HCT116 (cell line): ENCODE results near the gene ADARB2. TPM values are rescaled to one million over a fixed set of nuclear protein-coding genes. Genes with fewer than 3 reads are reported as not detected.

Experiments
- ATAC-seq: fragments of 200-7000 bp; cut with Tn5 transposase; 2 replicates; pipeline ENCODE4 v1.9.1; 2020; ENCODE audit warnings: mild to moderate bottlenecking, moderate library complexity
- BruUV-seq: library from RNA; stranded (reverse); fragments of 400-500 nt; replicated peaks from 2 replicates; lab custom pipeline; 2021; lab: Mats Ljungman, UMichigan
- CTCF ChIA-PET: fragments of 300-600 bp; sonication (Branson Sonifier 250); formaldehyde crosslinking; loops from one replicate; lab custom pipeline; 2021; ENCODE audit warnings: antibody characterized with exemption; lab: Charles Lee
- POLR2A ChIA-PET: fragments of 300-600, 350-600 bp; sonication (Branson Sonifier 250); formaldehyde crosslinking; loops from one replicate; lab custom pipeline; 2021; ENCODE audit warnings: antibody characterized with exemption; lab: Charles Lee
- RAD21 ChIA-PET, 2 experiments: fragments of 300-600 bp; sonication (Branson Sonifier 250); formaldehyde crosslinking; loops; one replicate each; lab custom pipeline; 2023; ENCODE audit warnings: low total read pairs in 2 of 2; ENCODE audit not compliant: uncharacterized antibody in 2 of 2, unreplicated experiment in 2 of 2, low non-redundant PET in 1 of 2; lab: Charles Lee
- DNase-seq: peaks from one replicate; pipeline ENCODE4 v3.0.0-alpha.2; 2010; ENCODE audit warnings: low read depth, low spot score
- H2AFZ ChIP-seq: fragments of 200-600 bp; shearing (Covaris generic), sonication (generic); 2 replicates; pipeline ENCODE4 v1.6.1; 2017; ENCODE audit warnings: low read depth, mixed run types, mixed read lengths, antibody characterized with exemption, low read length; ENCODE audit not compliant: poor library complexity, severe bottlenecking
- H3K27ac ChIP-seq: 2 replicates; pipeline ENCODE4 v1.5.1; 2012; ENCODE audit warnings: low read depth, low read length
- H3K27me3 ChIP-seq: fragments of 200-600 bp; sonication (generic); 2 replicates; pipeline ENCODE4 v1.6.1; 2016; ENCODE audit warnings: mixed run types, low read length, mixed read lengths; ENCODE audit not compliant: insufficient read depth
- H3K36me3 ChIP-seq, 2 experiments: fragments of 200-500 bp in 1 of 2; fragments of 200-600 bp in 1 of 2; sonication (Bioruptor generic) in 1 of 2; sonication (generic) in 1 of 2; 2 replicates each; pipeline versions ENCODE4 v1.5.1 to v1.6.1; 2014 to 2016; ENCODE audit warnings: low read length in 2 of 2, inconsistent platforms in 1 of 2, mixed read lengths in 1 of 2, mixed run types in 1 of 2; ENCODE audit not compliant: insufficient read depth in 2 of 2, control insufficient read depth in 1 of 2
- H3K4me1 ChIP-seq, 2 experiments: fragments of 200-600 bp in 1 of 2; sonication (generic) in 1 of 2; 2 replicates each; pipeline versions ENCODE4 v1.5.1 to v1.6.1; 2012 to 2017; ENCODE audit warnings: low read length in 2 of 2, inconsistent platforms in 1 of 2, mild to moderate bottlenecking in 1 of 2, mixed read lengths in 1 of 2, mixed run types in 1 of 2, moderate library complexity in 1 of 2; ENCODE audit not compliant: insufficient read depth in 2 of 2, control insufficient read depth in 1 of 2
- H3K4me2 ChIP-seq: fragments of 200-600 bp; sonication (generic); 2 replicates; pipeline ENCODE4 v1.6.1; 2017; ENCODE audit warnings: mixed run types, low read length, mixed read lengths
- H3K4me3 ChIP-seq, 2 experiments: fragments of 200-600 bp in 1 of 2; sonication (generic) in 1 of 2; replicated peaks in 1 of 2; 2 replicates each; pipeline ENCODE4 v1.5.1; 2011 to 2016; ENCODE audit warnings: low read length in 2 of 2, control low read depth in 1 of 2, low read depth in 1 of 2, mild to moderate bottlenecking in 1 of 2, mixed read lengths in 1 of 2, mixed run types in 1 of 2
- H3K79me2 ChIP-seq: fragments of 200-600 bp; sonication (generic); 2 replicates; pipeline ENCODE4 v1.6.1; 2017; ENCODE audit warnings: mild to moderate bottlenecking, mixed run types, low read length, moderate library complexity, mixed read lengths; ENCODE audit not compliant: insufficient read depth
- H3K9ac ChIP-seq: fragments of 200-600 bp; sonication (generic); 2 replicates; pipeline ENCODE4 v1.6.1; 2016; ENCODE audit warnings: low read length, mixed read lengths
- H3K9me2 ChIP-seq: fragments of 200-600 bp; sonication (generic), shearing (Covaris generic); 2 replicates; pipeline ENCODE4 v1.6.1; 2017; ENCODE audit warnings: mixed run types, mild to moderate bottlenecking, moderate library complexity; ENCODE audit not compliant: insufficient read depth
- H3K9me3 ChIP-seq, 2 experiments: fragments of 200-500 bp in 1 of 2; fragments of 200-600 bp in 1 of 2; sonication (Bioruptor generic) in 1 of 2; sonication (generic) in 1 of 2; 2 replicates each; pipeline ENCODE4 v1.6.1; 2014 to 2017; ENCODE audit warnings: low read length in 2 of 2, mixed read lengths in 2 of 2, inconsistent platforms in 1 of 2, low read depth in 1 of 2, mild to moderate bottlenecking in 1 of 2, mixed run types in 1 of 2, moderate library complexity in 1 of 2; ENCODE audit not compliant: control insufficient read depth in 1 of 2, insufficient read depth in 1 of 2
- H4K20me1 ChIP-seq: fragments of 200-600 bp; sonication (generic), shearing (Covaris generic); 2 replicates; pipeline ENCODE4 v1.6.1; 2017; ENCODE audit warnings: mixed run types, mild to moderate bottlenecking, moderate library complexity; ENCODE audit not compliant: insufficient read depth
- ATF3 ChIP-seq: IDR thresholded peaks from 2 replicates; pipeline ENCODE4 v1.6.1; 2012
- CEBPB ChIP-seq: IDR thresholded peaks from 2 replicates; pipeline ENCODE4 v1.6.1; 2012; ENCODE audit warnings: low read depth
- EZH2phosphoT487 ChIP-seq: fragments of 200-600 bp; IDR thresholded peaks from 2 replicates; pipeline ENCODE4 v1.6.1; 2018; ENCODE audit warnings: antibody characterized with exemption, borderline replicate concordance
- JUND ChIP-seq: IDR thresholded peaks from 2 replicates; pipeline ENCODE4 v1.6.1; 2012
- POLR2A ChIP-seq: IDR thresholded peaks from 2 replicates; pipeline ENCODE4 v1.7.0; 2011; ENCODE audit warnings: borderline replicate concordance; ENCODE audit not compliant: insufficient read depth, insufficient read length; ENCODE audit errors: extremely low read depth
- RAD21 ChIP-seq: IDR thresholded peaks from 2 replicates; pipeline ENCODE4 v1.6.1; 2012; ENCODE audit warnings: low read depth, mild to moderate bottlenecking
- SRF ChIP-seq: IDR thresholded peaks from 2 replicates; pipeline ENCODE4 v1.6.1; 2012; ENCODE audit warnings: low read depth
- YY1 ChIP-seq: IDR thresholded peaks from 2 replicates; pipeline ENCODE4 v1.6.1; 2011; ENCODE audit warnings: low read length, low read depth, moderate library complexity, mild to moderate bottlenecking; ENCODE audit not compliant: insufficient replicate concordance; ENCODE audit errors: extremely low read depth
- ZNF274 ChIP-seq: fragments of 200-500 bp; sonication (Bioruptor generic); IDR thresholded peaks from 2 replicates; pipeline ENCODE4 v1.6.1; 2014; ENCODE audit warnings: mild to moderate bottlenecking, low read depth, low read length, inconsistent platforms
- intact Hi-C: fragments of 100-400 bp; cut with micrococcal nuclease; formaldehyde crosslinking; loops from 2 replicates; pipeline ENCODE4 v1.10.0; 2022
- total RNA-seq: library from RNA; stranded (reverse); gene quantifications from one replicate; pipeline ENCODE4 v1.2.1, GENCODE V29; 2021; ENCODE audit not compliant: unreplicated experiment
- TF ChIP-seq, protein P1 (sequence below): IDR thresholded peaks from 2 replicates; pipeline ENCODE4 v1.6.1; 2012; ENCODE audit warnings: low read depth
- TF ChIP-seq, protein P2 (sequence below): IDR thresholded peaks from 2 replicates; pipeline ENCODE4 v1.6.1; 2011; ENCODE audit warnings: mild to moderate bottlenecking, low read length, moderate library complexity; ENCODE audit not compliant: insufficient replicate concordance; ENCODE audit errors: extremely low read depth
- TF ChIP-seq, protein P3 (sequence below), 3 experiments: fragments of 200-600 bp in 1 of 3; sonication (generic) in 1 of 3; IDR thresholded peaks in 2 of 3; conservative IDR thresholded peaks in 1 of 3; 2 replicates each; pipeline ENCODE4 v1.5.1; 2012 to 2017; ENCODE audit warnings: low read depth in 2 of 3, low read length in 2 of 3, antibody characterized with exemption in 1 of 3, borderline replicate concordance in 1 of 3, control low read depth in 1 of 3, mild to moderate bottlenecking in 1 of 3, mixed read lengths in 1 of 3, mixed run types in 1 of 3, moderate library complexity in 1 of 3; ENCODE audit not compliant: insufficient read depth in 1 of 3
- TF ChIP-seq, protein P4 (sequence below): IDR thresholded peaks from 2 replicates; pipeline ENCODE4 v1.6.1; 2012

ADARB2 gene
- total RNA-seq, 1 experiment from 2014 or later = not detected

DNA sequence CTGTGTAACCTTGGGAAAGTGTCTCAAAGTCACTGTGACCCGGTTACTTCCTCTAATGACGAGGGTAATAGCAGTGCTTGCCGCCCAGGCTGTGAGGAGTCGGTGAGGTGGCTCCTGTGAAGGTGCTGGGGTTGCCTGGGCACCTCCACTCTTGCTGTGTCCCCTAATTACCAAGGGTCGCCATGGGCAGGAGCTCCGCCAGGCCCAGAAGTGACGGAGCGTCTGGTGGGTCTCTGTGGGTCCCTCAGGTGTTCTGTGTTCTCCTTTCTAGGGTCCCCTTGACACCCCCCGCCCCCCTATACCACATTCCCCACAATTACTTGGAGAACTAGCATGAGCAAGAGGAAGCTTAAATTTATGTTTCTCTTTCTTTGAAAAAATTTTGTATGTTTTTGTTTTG, 519.7 kb downstream of the ADARB2 start:
- Histone ChIP-seq H3K9me2 (no peaks in the 10 kb centered on the region), H3K4me1 (no peaks in the 10 kb centered on the region), H3K4me3 (no peak overlapping the region), H3K9me3 (no peaks in the 10 kb centered on the region), H3K79me2 (no peaks in the 10 kb centered on the region), H3K27ac (no peak overlapping the region), H4K20me1 (no peaks in the 10 kb centered on the region), H3K9ac (no peak overlapping the region), H3K27me3 (peaks cover 6% of the 10 kb centered on the region; the same call in 1 of the 2 replicates), H3K4me2 (no peak overlapping the region), H2AFZ (no peak overlapping the region), H3K36me3 (no peaks in the 10 kb centered on the region)
- ChIA-PET CTCF (no interaction called here), RAD21 (no interaction called here), POLR2A (no interaction called here)
- no peak for ATAC-seq
- BruUV-seq = no TSS peak
- intact Hi-C loops = no loop called here
- DNase-seq = no peak
- TF ChIP-seq EZH2phosphoT487 (no peak), ATF3 (no peak), POLR2A (no peak), JUND (no peak), ZNF274 (no peak), SRF (no peak), YY1 (no peak), RAD21 (no peak), CEBPB (no peak)
- TF ChIP-seq, protein P1, sequence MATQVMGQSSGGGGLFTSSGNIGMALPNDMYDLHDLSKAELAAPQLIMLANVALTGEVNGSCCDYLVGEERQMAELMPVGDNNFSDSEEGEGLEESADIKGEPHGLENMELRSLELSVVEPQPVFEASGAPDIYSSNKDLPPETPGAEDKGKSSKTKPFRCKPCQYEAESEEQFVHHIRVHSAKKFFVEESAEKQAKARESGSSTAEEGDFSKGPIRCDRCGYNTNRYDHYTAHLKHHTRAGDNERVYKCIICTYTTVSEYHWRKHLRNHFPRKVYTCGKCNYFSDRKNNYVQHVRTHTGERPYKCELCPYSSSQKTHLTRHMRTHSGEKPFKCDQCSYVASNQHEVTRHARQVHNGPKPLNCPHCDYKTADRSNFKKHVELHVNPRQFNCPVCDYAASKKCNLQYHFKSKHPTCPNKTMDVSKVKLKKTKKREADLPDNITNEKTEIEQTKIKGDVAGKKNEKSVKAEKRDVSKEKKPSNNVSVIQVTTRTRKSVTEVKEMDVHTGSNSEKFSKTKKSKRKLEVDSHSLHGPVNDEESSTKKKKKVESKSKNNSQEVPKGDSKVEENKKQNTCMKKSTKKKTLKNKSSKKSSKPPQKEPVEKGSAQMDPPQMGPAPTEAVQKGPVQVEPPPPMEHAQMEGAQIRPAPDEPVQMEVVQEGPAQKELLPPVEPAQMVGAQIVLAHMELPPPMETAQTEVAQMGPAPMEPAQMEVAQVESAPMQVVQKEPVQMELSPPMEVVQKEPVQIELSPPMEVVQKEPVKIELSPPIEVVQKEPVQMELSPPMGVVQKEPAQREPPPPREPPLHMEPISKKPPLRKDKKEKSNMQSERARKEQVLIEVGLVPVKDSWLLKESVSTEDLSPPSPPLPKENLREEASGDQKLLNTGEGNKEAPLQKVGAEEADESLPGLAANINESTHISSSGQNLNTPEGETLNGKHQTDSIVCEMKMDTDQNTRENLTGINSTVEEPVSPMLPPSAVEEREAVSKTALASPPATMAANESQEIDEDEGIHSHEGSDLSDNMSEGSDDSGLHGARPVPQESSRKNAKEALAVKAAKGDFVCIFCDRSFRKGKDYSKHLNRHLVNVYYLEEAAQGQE = no peak
- TF ChIP-seq, protein P2, sequence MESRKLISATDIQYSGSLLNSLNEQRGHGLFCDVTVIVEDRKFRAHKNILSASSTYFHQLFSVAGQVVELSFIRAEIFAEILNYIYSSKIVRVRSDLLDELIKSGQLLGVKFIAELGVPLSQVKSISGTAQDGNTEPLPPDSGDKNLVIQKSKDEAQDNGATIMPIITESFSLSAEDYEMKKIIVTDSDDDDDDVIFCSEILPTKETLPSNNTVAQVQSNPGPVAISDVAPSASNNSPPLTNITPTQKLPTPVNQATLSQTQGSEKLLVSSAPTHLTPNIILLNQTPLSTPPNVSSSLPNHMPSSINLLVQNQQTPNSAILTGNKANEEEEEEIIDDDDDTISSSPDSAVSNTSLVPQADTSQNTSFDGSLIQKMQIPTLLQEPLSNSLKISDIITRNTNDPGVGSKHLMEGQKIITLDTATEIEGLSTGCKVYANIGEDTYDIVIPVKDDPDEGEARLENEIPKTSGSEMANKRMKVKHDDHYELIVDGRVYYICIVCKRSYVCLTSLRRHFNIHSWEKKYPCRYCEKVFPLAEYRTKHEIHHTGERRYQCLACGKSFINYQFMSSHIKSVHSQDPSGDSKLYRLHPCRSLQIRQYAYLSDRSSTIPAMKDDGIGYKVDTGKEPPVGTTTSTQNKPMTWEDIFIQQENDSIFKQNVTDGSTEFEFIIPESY = no peak
- TF ChIP-seq, protein P3, sequence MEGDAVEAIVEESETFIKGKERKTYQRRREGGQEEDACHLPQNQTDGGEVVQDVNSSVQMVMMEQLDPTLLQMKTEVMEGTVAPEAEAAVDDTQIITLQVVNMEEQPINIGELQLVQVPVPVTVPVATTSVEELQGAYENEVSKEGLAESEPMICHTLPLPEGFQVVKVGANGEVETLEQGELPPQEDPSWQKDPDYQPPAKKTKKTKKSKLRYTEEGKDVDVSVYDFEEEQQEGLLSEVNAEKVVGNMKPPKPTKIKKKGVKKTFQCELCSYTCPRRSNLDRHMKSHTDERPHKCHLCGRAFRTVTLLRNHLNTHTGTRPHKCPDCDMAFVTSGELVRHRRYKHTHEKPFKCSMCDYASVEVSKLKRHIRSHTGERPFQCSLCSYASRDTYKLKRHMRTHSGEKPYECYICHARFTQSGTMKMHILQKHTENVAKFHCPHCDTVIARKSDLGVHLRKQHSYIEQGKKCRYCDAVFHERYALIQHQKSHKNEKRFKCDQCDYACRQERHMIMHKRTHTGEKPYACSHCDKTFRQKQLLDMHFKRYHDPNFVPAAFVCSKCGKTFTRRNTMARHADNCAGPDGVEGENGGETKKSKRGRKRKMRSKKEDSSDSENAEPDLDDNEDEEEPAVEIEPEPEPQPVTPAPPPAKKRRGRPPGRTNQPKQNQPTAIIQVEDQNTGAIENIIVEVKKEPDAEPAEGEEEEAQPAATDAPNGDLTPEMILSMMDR (IDR thresholded peaks at IDR 0.05 in 2 of 3, conservative IDR thresholded peaks at IDR 0.05 in 1 of 3; ENCODE audit: borderline replicate concordance in 1 of 3, insufficient read depth in 1 of 3, low read depth in 2 of 3, low read length in 2 of 3) = no peak
- TF ChIP-seq, protein P4, sequence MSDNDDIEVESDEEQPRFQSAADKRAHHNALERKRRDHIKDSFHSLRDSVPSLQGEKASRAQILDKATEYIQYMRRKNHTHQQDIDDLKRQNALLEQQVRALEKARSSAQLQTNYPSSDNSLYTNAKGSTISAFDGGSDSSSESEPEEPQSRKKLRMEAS = no peak
- TF ChIP-seq, all 23 proteins: peak for 0
